GM20000 (cell line): ENCODE results near the gene BSPRY.

Experiments used
- DNase-seq: peaks from one replicate; pipeline ENCODE4 v3.0.0; 2012; ENCODE audit warnings: low spot score
- TF ChIP-seq, protein P1 (sequence below): IDR thresholded peaks from 2 replicates; pipeline ENCODE4 v1.5.1; 2012; ENCODE audit warnings: mild to moderate bottlenecking, control low read depth; ENCODE audit errors: extremely low read depth, missing control alignments

BSPRY gene

DNA sequence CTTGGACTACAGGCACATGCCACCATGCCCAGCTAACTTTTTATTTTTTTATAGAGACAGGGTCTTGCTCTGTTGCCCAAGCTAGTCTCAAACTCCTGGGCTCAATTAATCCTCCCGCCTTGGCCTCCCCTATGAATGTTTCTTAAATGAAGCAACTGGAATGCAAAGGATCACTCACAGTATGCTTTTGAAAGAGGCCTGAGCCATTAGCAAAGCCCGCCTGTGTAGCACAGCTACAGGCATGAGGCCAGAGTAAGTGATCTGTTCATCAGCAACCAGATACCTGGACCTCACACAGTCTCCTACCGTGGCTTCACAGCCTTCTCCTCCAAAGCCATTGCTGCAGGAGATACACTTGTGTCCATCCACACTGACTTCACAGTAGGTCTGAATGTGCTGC lies 29.3 kb upstream of the BSPRY start:
- TF ChIP-seq, protein P1, sequence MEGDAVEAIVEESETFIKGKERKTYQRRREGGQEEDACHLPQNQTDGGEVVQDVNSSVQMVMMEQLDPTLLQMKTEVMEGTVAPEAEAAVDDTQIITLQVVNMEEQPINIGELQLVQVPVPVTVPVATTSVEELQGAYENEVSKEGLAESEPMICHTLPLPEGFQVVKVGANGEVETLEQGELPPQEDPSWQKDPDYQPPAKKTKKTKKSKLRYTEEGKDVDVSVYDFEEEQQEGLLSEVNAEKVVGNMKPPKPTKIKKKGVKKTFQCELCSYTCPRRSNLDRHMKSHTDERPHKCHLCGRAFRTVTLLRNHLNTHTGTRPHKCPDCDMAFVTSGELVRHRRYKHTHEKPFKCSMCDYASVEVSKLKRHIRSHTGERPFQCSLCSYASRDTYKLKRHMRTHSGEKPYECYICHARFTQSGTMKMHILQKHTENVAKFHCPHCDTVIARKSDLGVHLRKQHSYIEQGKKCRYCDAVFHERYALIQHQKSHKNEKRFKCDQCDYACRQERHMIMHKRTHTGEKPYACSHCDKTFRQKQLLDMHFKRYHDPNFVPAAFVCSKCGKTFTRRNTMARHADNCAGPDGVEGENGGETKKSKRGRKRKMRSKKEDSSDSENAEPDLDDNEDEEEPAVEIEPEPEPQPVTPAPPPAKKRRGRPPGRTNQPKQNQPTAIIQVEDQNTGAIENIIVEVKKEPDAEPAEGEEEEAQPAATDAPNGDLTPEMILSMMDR: no peak
- DNase-seq: no peak

GRCh38 chr9:113322671-113323070 lies 26.7 kb upstream of the BSPRY start:
- no peak for DNase-seq
- TF ChIP-seq, protein P1: no peak

- TF ChIP-seq, protein P1: no peak
- DNase-seq: no peak
Observed at GRCh38 chr9:113326230-113326629, 23.1 kb upstream of the BSPRY start.

DNA sequence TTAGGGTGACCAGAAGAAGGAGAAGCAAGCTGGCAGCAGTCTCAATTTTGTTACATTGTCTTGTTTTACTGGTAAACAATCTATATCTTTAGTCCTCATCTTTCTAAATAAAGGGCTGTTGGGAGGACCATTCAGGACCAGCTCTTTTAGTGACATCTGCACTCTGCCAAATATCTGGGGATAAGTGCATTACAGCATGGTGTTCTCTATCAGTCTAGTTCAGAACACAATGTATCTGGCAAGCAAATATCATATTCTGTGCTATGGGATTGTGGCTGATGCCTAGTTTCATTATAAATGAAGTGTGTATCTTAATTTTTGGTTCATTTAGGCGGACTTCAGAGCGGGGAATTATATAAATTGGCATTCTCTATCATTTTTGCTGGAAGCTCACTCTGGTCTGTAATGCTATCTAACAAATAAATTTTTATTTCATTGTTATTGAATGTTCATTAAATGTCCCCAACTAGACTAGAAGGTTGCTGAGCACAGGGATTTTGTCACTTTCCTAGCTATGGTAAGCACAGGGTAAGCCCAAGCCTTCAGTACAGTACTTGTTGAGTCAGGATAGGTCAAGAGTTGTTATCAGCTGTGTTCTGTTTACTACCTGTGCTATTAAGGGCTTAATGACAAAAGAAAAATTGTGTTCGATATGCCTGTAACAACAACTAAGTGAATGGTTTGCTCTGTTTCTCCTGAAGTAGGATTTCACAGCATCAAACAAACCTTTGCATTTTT lies 21.1 kb upstream of the BSPRY start:
- DNase-seq: no peak
- TF ChIP-seq, protein P1: no peak

GRCh38 chr9:113331780-113332179 lies 17.6 kb upstream of the BSPRY start:
- DNase-seq: no peak
- TF ChIP-seq, protein P1: no peak

DNA sequence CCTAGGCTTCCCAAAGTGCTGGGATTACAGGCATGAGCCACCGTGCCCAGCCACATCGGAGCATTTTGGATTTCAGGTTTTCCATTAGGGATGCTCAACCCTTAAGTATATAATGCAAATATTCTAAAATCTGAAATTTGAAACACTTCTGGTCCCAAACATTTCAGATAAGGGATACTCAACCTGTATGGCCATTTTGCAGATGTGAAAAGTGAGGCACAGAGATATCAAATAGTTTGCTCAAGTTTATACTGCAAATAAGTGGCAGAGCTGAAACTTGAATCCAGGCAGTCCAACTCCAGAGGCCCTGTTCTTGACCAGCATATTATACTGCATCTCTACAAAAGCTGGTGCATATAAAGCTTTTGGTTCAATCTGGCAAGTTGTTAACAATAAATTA lies 11.6 kb upstream of the BSPRY start:
- TF ChIP-seq, protein P1: no peak
- DNase-seq: no peak

- DNase-seq: peak; percentile 93
- TF ChIP-seq, protein P1: no peak
Observed at GRCh38 chr9:113340011-113340699, 9.2 kb upstream of the BSPRY start, which contains the start of gene WDR31. TSS of gene WDR31 (minus strand) at chr9:113340275. CDS start at chr9:113332022, 8,253 bp downstream.
